Measurements from ENCODE around the gene R3HDML. TPM values are rescaled to one million over a fixed set of nuclear protein-coding genes. Genes with fewer than 3 reads are reported as not detected.
A peak's percentile ranks its signal among the peaks of the same experiment; 100 is the strongest.

The R3HDML gene
- total and polyA plus RNA-seq, 9 of the 15 experiments (the other 6 are each of a cell fraction or from before 2014, with no cell fraction given): not detected

DNA sequence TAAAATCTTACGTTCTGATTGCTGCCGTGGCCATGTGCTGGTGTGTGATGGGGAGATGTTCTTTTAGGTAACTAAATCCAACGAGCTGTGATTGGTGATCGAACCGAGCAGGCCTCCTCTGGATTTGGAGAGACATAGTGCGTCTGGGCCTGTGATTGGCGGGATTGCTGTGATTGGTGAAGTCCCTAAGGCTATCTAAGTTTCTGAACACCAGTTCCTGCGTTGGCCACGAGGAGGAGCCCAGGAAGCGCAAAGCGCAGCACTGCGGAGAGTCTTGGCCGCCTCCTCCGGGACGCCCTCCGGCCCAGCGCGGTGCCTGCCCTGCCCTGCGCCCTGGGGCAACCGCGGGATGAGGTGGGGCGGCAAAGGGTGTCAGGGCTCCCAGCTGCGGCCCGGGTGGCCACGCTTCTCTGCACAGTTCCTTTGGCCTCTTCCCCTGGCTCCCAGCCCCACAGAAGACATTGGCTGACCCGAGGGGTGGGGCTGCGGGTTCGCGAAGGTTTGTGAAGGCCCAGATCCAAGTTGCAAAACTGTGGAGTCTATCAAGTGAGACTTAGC lies 51.7 kb downstream of the R3HDML start (continued):
- TF ChIP-seq, protein P1, sequence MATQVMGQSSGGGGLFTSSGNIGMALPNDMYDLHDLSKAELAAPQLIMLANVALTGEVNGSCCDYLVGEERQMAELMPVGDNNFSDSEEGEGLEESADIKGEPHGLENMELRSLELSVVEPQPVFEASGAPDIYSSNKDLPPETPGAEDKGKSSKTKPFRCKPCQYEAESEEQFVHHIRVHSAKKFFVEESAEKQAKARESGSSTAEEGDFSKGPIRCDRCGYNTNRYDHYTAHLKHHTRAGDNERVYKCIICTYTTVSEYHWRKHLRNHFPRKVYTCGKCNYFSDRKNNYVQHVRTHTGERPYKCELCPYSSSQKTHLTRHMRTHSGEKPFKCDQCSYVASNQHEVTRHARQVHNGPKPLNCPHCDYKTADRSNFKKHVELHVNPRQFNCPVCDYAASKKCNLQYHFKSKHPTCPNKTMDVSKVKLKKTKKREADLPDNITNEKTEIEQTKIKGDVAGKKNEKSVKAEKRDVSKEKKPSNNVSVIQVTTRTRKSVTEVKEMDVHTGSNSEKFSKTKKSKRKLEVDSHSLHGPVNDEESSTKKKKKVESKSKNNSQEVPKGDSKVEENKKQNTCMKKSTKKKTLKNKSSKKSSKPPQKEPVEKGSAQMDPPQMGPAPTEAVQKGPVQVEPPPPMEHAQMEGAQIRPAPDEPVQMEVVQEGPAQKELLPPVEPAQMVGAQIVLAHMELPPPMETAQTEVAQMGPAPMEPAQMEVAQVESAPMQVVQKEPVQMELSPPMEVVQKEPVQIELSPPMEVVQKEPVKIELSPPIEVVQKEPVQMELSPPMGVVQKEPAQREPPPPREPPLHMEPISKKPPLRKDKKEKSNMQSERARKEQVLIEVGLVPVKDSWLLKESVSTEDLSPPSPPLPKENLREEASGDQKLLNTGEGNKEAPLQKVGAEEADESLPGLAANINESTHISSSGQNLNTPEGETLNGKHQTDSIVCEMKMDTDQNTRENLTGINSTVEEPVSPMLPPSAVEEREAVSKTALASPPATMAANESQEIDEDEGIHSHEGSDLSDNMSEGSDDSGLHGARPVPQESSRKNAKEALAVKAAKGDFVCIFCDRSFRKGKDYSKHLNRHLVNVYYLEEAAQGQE (IDR thresholded peaks at IDR 0.05; ENCODE audit: borderline replicate concordance): peak; percentile 95
- TF ChIP-seq, protein P1 (CRISPR knock-in tag; IDR thresholded peaks at IDR 0.05; ENCODE audit: low read depth): 0 out of 2 replicates have a peak, but pooled peaks have one; percentile 51
- TF ChIP-seq MCM2 (IDR thresholded peaks at IDR 0.05; ENCODE audit: low read depth) (no peak), C11orf30 (IDR thresholded peaks at IDR 0.05; ENCODE audit: low read depth) (no peak), ARID2 (IDR thresholded peaks at IDR 0.05) (peak; percentile 92), NCOA4 (IDR thresholded peaks at IDR 0.05; ENCODE audit: partially characterized antibody) (no peak), KDM1A (IDR thresholded peaks at IDR 0.05) (peak; percentile 69 to 75), ESRRA (IDR thresholded peaks at IDR 0.05; ENCODE audit: borderline replicate concordance, low read depth) (peak; percentile 80), CHD4 (IDR thresholded peaks at IDR 0.05; ENCODE audit: insufficient read depth, insufficient replicate concordance, low read depth, low read length, poor library complexity, severe bottlenecking) (peak; percentile 40), ATF1 (CRISPR knock-in tag; IDR thresholded peaks at IDR 0.05) (no peak), ATF1 (tag; IDR thresholded peaks at IDR 0.05) (peak; percentile 35; the same call in 1 of the 2 replicates), U2AF1 (optimal IDR thresholded peaks at IDR 0.05; ENCODE audit: low read depth, low read length) (no peak), ZNF780A (CRISPR knock-in tag; IDR thresholded peaks at IDR 0.05) (no peak), RBM34 (IDR thresholded peaks at IDR 0.05; ENCODE audit: borderline replicate concordance, insufficient read depth, low read length) (no peak)
- TF ChIP-seq, protein P2, sequence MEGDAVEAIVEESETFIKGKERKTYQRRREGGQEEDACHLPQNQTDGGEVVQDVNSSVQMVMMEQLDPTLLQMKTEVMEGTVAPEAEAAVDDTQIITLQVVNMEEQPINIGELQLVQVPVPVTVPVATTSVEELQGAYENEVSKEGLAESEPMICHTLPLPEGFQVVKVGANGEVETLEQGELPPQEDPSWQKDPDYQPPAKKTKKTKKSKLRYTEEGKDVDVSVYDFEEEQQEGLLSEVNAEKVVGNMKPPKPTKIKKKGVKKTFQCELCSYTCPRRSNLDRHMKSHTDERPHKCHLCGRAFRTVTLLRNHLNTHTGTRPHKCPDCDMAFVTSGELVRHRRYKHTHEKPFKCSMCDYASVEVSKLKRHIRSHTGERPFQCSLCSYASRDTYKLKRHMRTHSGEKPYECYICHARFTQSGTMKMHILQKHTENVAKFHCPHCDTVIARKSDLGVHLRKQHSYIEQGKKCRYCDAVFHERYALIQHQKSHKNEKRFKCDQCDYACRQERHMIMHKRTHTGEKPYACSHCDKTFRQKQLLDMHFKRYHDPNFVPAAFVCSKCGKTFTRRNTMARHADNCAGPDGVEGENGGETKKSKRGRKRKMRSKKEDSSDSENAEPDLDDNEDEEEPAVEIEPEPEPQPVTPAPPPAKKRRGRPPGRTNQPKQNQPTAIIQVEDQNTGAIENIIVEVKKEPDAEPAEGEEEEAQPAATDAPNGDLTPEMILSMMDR (IDR thresholded peaks at IDR 0.05 in 2 of 3, conservative IDR thresholded peaks at IDR 0.05 in 1 of 3; ENCODE audit: insufficient read depth in 2 of 3, low read depth in 1 of 3, low read length in 3 of 3): peak; percentile 91 to 94 (median 92)
- TF ChIP-seq, protein P3, sequence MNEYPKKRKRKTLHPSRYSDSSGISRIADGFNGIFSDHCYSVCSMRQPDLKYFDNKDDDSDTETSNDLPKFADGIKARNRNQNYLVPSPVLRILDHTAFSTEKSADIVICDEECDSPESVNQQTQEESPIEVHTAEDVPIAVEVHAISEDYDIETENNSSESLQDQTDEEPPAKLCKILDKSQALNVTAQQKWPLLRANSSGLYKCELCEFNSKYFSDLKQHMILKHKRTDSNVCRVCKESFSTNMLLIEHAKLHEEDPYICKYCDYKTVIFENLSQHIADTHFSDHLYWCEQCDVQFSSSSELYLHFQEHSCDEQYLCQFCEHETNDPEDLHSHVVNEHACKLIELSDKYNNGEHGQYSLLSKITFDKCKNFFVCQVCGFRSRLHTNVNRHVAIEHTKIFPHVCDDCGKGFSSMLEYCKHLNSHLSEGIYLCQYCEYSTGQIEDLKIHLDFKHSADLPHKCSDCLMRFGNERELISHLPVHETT (CRISPR knock-in tag; conservative IDR thresholded peaks at IDR 0.05 in 1 of 2, IDR thresholded peaks at IDR 0.05 in 1 of 2): no peak

Data from K562 (cell line).